Heart right ventricle (tissue), 16 donors: ENCODE data around the gene MBTD1. TPM values are rescaled to one million over a fixed set of nuclear protein-coding genes. Genes with fewer than 3 reads are reported as not detected.

Experiments
- ATAC-seq, 8 donors: fragments of 200-7000 bp; cut with Tn5 transposase; one replicate each; pipeline ENCODE4 v1.9.1; 2020; ENCODE audit warnings: mild to moderate bottlenecking in 8 of 8, moderate library complexity in 8 of 8, moderate number of reproducible peaks in 1 of 8
- DNase-seq, 2 donors: peaks; one replicate each; pipeline ENCODE4 v3.0.0-alpha.2; 2020
- H3K27ac ChIP-seq, 10 donors: fragments of 200-600 bp; sonication (generic) in 2 of 10; one replicate each; pipeline versions ENCODE4 v1.5.0 to v1.8.0; 2020 to 2022; ENCODE audit warnings: mild to moderate bottlenecking in 3 of 10
- H3K27me3 ChIP-seq, 7 donors: fragments of 200-600 bp; one replicate each; pipeline ENCODE4 v1.8.0; 2021 to 2022; ENCODE audit warnings: mild to moderate bottlenecking in 2 of 7
- H3K36me3 ChIP-seq, 9 donors: fragments of 200-600 bp; sonication (generic) in 1 of 9; one replicate each; pipeline versions ENCODE4 v1.5.0 to v1.8.0; 2020 to 2022; ENCODE audit warnings: mild to moderate bottlenecking in 2 of 9
- H3K4me1 ChIP-seq, 9 donors: fragments of 200-600 bp; sonication (generic) in 1 of 9; one replicate each; pipeline versions ENCODE4 v1.5.0 to v1.8.0; 2020 to 2022; ENCODE audit warnings: mild to moderate bottlenecking in 4 of 9
- H3K4me3 ChIP-seq, 10 donors: fragments of 200-600 bp; sonication (generic) in 2 of 10; one replicate each; pipeline versions ENCODE4 v1.5.0 to v1.8.0; 2020 to 2022; ENCODE audit warnings: mild to moderate bottlenecking in 7 of 10, moderate library complexity in 2 of 10
- H3K9me3 ChIP-seq, 11 donors: fragments of 200-600 bp in 10 of 11; sonication (generic) in 2 of 11; one replicate each; pipeline versions ENCODE4 v1.5.0 to v1.8.0; 2013 to 2022; ENCODE audit warnings: mild to moderate bottlenecking in 2 of 11, control low read depth in 1 of 11, moderate library complexity in 1 of 11
- CTCF ChIP-seq, 9 donors: fragments of 200-600 bp; sonication (generic) in 2 of 9; IDR thresholded peaks; one replicate each; pipeline versions ENCODE4 v1.5.0 to v1.8.0; 2021 to 2022; ENCODE audit warnings: antibody characterized with exemption in 9 of 9, mild to moderate bottlenecking in 5 of 9, moderate library complexity in 1 of 9
- WGBS, 2 donors: extraction: QIAGEN DNeasy Blood & Tissue Kit; methylation state at CpG; one replicate each; pipeline ENCODE4 v1.1.7; 2013; ENCODE audit warnings: inconsistent platforms in 1 of 2; 5-methylcytosine and 5-hydroxymethylcytosine counted together
- intact Hi-C, 10 donors: fragments of 100-400 bp; cut with DNase I; formaldehyde crosslinking; loops; one replicate each; pipeline versions ENCODE4 v1.11.1 to v1.14.2; 2022
- polyA plus RNA-seq, 2 donors: library from polyadenylated mRNA; stranded (reverse); fragments of 200-250 nt; gene quantifications; one replicate each; pipeline ENCODE4 v1.2.3, GENCODE V29; 2013
- total RNA-seq, 10 donors: library from RNA; stranded (reverse); fragmentation: NEBNext Ultra II Directional in 3 of 10; extraction: Animal tissue kit (Norgen Biotek cat#: 25700) in 3 of 10; gene quantifications; one replicate each; pipeline versions ENCODE4 v1.2.1 to v1.2.4, GENCODE V29; 2021 to 2023
- donor health status: Arrhythmogenic right ventricular cardiomyopathy.
- donor health status: ischemic (EF 13 %, LVEDD 7.1; RV severe dilation, severe dysfunction).
- donor health status: healthy with polysubstance abuse.
- donor health status: DM: no; HTN: yes; CAD: no.
- donor health status: DM: no; HTN: no; CAD: no.
- donor health status: ischemic (EF 25% LVEDD 6.9; RV normal size, moderate dysfunction).
- donor health status: ischemic (EF 25% LVEDD 5.7; RV mildly dilated, moderate dysfunction).
- donor health status: healthy.
- donor health status: DM: yes; HTN: yes; CAD: no.
- donor health status: Ischemic cardiomyopathy.
- donor health status: ischemic (EF 35%, LVEDD 5.7; RV mildly dilated, moderate dysfunction).
- donor health status: nonischemic (EF 11% LVEDD 7.7; RV severe dilation, severe dysfunction).
- donor health status: DM: yes; HTN: yes; CAD: no.
- donor health status: PGD.
- donor health status: ischemic (EF 29% LVEDD 5.4; RV normal size, mild dysfunction).
- donor health status: nonischemic (EF 23%, LVEDD 6.1; RV moderate dilation, normal function).

MBTD1 gene
- total and polyA plus RNA-seq, 12 donors = 1.8 to 11.4 (median 6.9) TPM

GRCh38 chr17:51165680-51166197 is 94.1 kb downstream of the MBTD1 start:
- H3K27me3 ChIP-seq = no peaks in the 10 kb centered on the region
- peaks cover 0 to 60% (median 21%) of the 10 kb centered on the region in 9 donors for H3K36me3 ChIP-seq
- peak overlapping the region; percentile 76 to 98 (median 93) for H3K27ac ChIP-seq
- H3K9me3 ChIP-seq = no peaks in the 10 kb centered on the region
- peak; percentile 18 to 33 for DNase-seq
- 9 to 10% methylated on average over 21 of the region's 21 CpGs for WGBS, 2 donors
- peak overlapping the region; percentile 65 to 97 (median 90) for H3K4me3 ChIP-seq
- peak in 5 of 8 donors; percentile 1 to 27 (median 12) for ATAC-seq
- no peak for TF ChIP-seq CTCF (IDR thresholded peaks at IDR 0.05)
- intact Hi-C loops = loop anchor here in 2 of 10 donors (1.0 to 5.0 kb wide), 3 partner anchors 44 to 163 kb away; partner anchors contain the start of genes MBTD1 (in 1 of the 2) and UTP18 (in 1 of the 2)
- peaks cover 0 to 20% (median 14%) of the 10 kb centered on the region in 9 donors for H3K4me1 ChIP-seq

- Histone ChIP-seq H3K27ac (peak overlapping the region; percentile 76 to 98 (median 93)), H3K4me3 (peak overlapping the region in 9 of 10 donors; percentile 65 to 97 (median 91)), H3K27me3 (no peaks in the 10 kb centered on the region), H3K9me3 (no peaks in the 10 kb centered on the region), H3K36me3 (peaks cover 0 to 59% (median 15%) of the 10 kb centered on the region in 9 donors), H3K4me1 (peaks cover 0 to 20% (median 14%) of the 10 kb centered on the region in 9 donors)
- WGBS, 2 donors = 59 to 65% methylated on average over 16 of the region's 16 CpGs
- ATAC-seq = peak in 4 of 8 donors; percentile 1 to 25 (median 5)
- TF ChIP-seq CTCF (IDR thresholded peaks at IDR 0.05) = no peak
- intact Hi-C loops = loop anchor here in 2 of 10 donors (5.0 kb wide), 2 partner anchors 97 to 163 kb away; partner anchors contain the start of genes MBTD1 (in 1 of the 2) and UTP18 (in 1 of the 2)
- DNase-seq = no peak
Measured at GRCh38 chr17:51164911-51165679, 94.8 kb downstream of the MBTD1 start.

- H3K27me3 ChIP-seq = no peaks in the 10 kb centered on the region
- ATAC-seq (no peak), DNase-seq (no peak)
- peaks cover 0 to 66% (median 8%) of the 10 kb centered on the region in 9 donors for H3K36me3 ChIP-seq
- H3K9me3 ChIP-seq = no peaks in the 10 kb centered on the region
- no peak for TF ChIP-seq CTCF (IDR thresholded peaks at IDR 0.05)
- no peak overlapping the region for H3K27ac ChIP-seq
- H3K4me3 ChIP-seq = no peak overlapping the region
- peaks cover 0 to 10% (median 7%) of the 10 kb centered on the region in 9 donors for H3K4me1 ChIP-seq
- WGBS, 2 donors = 60 to 88% methylated on average over 3 of the region's 3 CpGs
- intact Hi-C loops = no loop called here
Measured at GRCh38 chr17:51161541-51161940, 98.3 kb downstream of the MBTD1 start.

- Histone ChIP-seq H3K4me3 (no peak overlapping the region), H3K36me3 (peaks cover 0 to 75% (median 8%) of the 10 kb centered on the region in 9 donors), H3K27me3 (no peaks in the 10 kb centered on the region), H3K27ac (no peak overlapping the region), H3K9me3 (no peaks in the 10 kb centered on the region), H3K4me1 (peaks cover 0 to 6% (median 3%) of the 10 kb centered on the region in 9 donors)
- 95 to 98% methylated on average over 3 of the region's 3 CpGs for WGBS, 2 donors
- TF ChIP-seq CTCF (IDR thresholded peaks at IDR 0.05) = no peak
- no peak for ATAC-seq
- intact Hi-C loops = loop anchor here in 1 of 10 donors (10.0 kb wide), 1 partner anchor 315 kb away; no protein-coding TSS in a partner anchor
- no peak for DNase-seq
Measured at GRCh38 chr17:51159604-51160003, 100.2 kb downstream of the MBTD1 start.
